Activated CD4-positive, alpha-beta T cell treated with anti-CD3 and anti-CD28 coated beads for 1 hour (primary cell): Measurements from ENCODE around the gene USP32.

Experiments used
- DNase-seq: peaks from one replicate; pipeline ENCODE4 v3.0.0-alpha.2; 2020

Gene USP32

DNA sequence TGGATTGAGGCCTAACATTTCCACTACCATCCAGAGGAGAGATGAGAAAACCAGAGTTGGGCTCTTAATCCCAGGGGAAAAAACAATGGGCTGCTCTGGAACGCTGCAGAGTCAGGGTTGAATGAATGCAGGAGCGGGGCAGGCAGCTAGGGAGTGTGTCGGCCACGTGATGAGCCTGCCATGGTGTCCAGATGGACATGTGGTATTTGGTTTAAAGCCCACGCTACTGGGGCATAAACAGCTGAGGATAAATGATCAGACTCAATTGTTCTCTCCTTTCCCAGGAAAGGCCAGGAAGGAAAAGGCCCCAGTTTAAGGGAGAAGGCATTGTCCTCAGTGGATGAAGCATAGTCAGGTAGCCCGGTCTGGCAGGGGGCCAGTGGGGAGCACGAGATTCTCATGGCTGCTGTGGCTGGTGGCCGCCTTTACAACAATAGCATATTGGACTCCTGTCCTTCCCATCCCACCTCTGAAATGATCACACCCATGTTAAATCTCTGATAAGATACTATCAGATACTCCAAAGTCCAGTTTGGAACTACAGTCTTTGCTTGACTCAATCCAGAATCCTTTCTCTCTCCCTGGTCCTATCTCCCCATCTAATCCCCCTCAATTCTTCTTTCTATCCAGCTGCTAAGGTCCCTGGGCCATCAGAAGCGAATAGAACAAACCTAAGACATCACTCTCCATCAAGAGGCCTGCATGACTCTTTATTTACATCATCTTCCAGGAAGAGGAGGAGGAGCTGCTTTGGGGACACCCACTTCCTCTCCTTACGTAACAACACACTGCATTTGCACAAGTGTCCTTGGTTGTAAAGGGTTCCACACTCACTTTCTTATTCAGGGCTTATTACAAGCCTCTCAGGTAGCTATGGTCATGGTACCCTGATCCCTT lies 221.8 kb downstream of the USP32 start:
- DNase-seq = no peak

DNA sequence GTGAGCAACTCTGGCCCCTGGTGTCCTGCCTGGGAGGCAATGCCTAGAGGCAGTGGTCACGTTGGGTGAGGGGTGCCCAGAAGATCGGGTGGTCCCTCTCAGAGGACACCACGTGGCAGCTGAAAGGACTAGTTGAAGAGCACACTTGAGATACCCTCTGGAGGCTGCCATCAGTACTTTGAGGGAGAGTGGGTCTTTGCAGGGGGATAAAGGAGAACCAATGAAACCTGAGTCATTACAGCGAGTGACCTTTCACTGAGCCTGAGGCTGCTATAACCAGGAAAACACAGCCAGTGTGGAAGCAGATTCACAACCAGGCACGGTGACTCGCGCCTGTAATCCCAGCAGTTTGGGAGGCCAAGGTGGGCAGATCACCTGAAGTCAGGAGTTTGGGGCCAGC lies 223.3 kb downstream of the USP32 start:
- DNase-seq = no peak

DNA sequence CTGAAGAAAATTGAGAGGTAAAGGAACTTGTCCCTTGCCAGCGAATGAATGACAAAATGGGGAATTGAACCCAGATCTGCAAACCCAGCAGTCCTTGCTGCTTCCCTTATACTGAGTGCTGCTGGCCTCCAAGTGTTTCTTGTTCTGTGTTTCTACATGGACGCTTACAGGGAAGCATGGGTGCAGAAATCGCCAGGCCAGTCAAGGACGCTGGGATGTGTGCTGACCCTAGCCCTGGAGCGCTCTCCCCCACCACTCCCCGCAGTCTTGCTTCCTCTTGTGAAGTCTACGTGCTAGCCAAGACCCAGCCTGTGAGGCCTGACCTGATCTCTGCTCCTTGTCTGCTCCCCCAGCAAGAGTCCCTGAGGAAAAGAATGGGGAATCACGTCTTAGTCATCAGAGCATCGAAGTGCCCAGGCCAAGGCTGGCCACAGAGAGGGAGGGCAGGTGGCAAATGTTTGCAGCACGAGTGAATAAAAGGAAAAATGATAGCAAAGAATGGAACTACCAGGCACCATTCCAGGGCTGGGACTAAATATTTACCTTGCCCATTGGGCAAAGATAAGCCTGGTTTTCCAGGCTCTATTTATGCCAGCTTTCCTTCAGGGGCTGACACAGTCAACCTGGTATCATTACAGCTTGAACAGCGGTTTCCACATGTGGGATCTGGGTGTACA lies 224.7 kb downstream of the USP32 start:
- DNase-seq = no peak

GRCh38 chr17:60165971-60166370 lies 226.0 kb downstream of the USP32 start:
- no peak for DNase-seq

DNA sequence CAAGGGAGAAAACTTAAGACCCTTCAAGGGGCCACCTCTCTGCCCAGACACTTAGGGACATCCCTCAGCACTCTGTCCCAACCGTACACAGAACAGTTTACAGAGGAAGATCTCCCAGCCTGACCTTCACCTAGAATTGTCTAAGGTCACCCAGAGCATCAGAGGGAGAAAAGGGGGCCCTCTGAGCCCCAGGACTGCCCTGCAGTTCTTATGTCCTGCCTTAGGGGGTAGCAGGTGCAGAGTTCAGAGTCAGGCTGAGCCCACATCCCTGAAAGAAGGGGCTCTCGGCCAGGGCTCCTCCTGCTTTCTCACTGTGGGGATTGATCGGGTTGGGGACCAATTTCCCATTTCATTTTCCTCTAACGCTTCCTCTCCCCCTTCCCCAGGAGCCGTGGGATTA lies 226.7 kb downstream of the USP32 start:
- DNase-seq = no peak

DNA sequence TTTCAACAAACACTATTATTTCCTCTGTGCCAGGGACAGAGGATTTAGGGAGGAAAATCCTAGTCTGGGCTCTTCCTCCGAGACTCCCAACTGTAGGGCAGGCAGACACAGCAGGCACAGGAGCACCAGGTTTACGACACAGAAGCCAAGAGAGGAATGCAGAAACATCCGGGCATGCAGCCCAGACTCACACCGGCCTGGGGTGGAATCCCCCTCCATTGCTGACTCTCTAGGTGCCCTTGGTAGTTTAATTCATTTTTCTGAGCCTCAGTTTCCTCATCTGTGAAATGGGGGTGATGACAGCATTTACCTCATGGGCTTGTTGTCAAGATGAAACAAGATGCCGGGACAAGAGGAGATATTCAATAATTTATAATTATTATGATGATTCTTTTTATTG lies 227.2 kb downstream of the USP32 start:
- no peak for DNase-seq

DNA sequence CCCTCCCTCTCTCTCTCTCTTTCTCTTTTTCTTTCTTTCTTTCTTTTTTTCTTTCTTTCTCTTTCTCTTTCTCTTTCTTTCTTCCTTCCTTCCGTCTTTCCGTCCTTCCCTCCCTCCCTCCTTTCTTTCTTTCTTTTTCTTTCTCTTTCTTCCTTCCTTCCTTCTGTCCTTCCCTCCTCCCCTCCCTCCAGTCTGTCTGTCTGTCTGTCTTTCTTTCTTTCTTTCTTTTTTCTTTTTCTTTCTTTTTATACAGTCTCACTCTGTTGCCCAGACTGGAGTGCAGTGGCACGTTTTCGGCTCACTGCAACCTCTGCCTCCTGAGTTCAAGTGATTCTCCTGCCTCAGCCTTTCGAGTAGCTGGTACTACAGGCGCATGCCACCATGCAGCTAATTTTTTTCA lies 227.8 kb downstream of the USP32 start:
- DNase-seq = no peak

- no peak for DNase-seq
These were observed 228.7 kb downstream of the USP32 start for GRCh38 chr17:60163108-60163784.

DNA sequence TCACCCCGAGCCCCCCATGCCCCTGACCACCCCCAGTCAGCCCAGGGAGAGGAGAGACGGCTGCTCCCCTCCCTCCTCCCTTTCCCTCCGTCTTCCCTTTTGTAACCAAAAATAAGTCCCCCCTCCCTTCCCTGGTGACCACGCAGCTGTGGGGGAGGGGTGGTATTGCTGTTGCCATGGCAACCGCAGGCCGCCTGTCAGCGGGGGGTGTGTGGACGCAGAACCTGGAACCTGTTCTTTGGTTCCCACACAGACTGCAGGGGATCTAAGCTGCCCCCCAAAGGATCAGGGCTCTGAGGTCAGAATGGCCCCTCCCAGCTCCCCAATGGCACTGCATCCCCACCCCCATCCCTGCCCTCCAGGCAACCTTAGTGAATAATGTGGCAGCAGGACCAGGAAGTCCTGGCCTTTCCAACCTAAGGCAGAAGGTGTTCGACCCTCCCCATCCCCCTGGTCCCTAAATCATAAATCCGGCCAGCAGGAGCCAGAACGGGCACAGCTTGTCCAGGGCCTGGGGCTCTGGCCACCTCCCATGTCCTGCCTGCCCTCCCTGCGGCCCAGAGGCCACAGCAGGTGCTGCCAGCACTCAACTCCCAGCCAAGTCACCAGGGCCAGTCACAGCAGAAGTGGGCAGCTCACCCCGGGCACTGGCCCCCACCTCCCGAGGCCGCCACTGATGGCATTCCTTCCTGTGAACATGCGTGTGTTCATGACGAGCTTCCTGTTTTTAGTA lies 230.2 kb downstream of the USP32 start:
- no peak for DNase-seq

GRCh38 chr17:60160829-60161501 lies 231.0 kb downstream of the USP32 start:
- no peak for DNase-seq

GRCh38 chr17:60159479-60159866 lies 232.5 kb downstream of the USP32 start:
- DNase-seq = no peak

DNA sequence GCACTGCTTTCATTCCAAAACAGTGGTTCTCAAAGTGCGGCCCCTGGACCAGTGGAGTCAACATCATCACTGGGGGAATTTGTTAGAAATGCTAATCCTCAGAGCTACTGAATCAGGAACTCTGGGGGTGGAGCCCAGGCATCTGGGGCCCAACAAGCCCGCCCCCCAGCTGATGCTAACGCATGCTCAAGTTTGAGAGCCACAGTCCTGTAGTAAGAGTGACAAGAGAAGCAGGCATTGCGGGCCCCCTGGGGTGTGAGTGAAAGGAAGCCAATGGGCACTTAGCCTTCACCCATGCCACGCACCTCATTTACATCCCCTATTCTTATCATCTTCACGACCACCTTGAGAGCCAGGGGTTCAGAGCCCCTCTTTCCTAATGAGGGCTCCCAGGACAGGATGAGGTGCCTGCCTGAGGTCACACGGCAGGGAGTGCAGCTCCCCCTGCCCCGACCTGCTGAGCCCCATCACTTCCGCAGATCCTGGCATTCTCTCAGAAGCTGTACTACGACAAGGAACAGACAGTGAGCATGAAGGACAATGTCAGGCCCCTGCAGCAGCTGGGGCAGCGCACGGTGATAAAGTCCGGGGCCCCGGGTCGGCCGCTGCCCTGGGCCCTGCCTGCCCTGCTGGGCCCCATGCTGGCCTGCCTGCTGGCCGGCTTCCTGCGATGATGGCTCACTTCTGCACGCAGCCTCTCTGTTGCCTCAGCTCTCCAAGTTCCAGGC lies 233.0 kb downstream of the USP32 start:
- no peak for DNase-seq

DNA sequence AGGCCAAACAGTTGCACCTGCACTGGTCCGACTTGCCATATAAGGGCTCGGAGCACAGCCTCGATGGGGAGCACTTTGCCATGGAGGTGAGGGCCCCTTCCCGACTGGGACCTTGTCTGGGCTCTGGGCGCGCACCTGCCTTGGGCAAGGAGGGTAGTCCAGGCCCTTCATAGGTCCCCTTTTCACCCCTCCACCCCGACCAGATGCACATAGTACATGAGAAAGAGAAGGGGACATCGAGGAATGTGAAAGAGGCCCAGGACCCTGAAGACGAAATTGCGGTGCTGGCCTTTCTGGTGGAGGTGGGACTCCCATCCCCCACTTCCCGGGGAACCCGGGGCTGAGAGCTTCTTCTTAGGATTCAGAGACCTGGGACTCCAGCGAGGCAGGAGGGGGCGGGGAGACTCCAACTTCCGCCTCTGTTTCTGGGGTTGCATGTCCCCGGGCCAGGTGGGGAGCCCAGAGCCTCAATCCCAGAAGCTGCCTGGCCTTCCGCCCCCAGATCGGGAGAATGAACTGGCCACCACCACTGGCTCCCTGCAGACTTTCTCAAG lies 234.4 kb downstream of the USP32 start:
- no peak for DNase-seq

- no peak for DNase-seq
These were observed 235.2 kb downstream of the USP32 start for GRCh38 chr17:60156746-60157145.

DNA sequence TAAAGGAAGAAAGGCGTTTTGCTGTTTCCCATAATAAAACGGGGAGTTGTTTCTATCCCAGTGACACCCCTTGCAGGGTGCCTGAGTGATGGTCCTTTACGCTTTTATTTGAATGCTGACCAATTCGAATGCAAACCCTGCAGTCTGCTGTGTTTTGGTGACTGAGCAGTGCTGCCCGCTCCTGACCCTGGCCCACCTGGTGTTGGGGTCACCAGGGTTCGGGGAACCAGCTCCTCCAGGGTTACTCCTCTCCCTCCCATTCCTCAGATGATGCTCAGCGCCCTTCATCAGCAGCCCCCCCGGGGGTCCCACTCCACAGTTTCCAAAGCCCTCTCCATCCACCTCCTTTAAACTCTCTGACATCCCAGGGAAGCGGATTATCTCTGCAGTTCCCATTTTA lies 236.1 kb downstream of the USP32 start:
- DNase-seq = no peak

DNA sequence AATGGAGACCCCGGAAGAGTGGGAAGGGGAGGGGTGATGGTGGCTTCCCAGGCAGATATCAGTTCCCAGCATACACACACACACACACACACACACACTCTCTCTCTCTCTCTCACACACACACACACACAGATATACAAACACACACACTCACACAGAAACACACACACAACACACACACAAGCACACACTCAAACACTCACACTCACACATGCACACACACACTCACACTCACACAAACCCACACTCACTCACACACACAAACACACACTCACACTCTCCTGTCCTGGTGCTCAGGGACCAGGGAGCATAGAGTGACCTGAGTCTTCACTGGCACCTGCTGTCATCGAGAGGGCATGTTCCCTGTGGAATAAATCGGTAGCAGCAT lies 236.5 kb downstream of the USP32 start:
- no peak for DNase-seq

- DNase-seq = no peak
These were observed 237.1 kb downstream of the USP32 start for GRCh38 chr17:60154616-60155426.

- DNase-seq = no peak
These were observed 238.1 kb downstream of the USP32 start for GRCh38 chr17:60153606-60154390.

- no peak for DNase-seq
These were observed 240.6 kb downstream of the USP32 start for GRCh38 chr17:60151355-60151754.
